Gastrocnemius medialis (tissue), 4 donors: Measurements from ENCODE around the gene HOXB8. TPM values are rescaled to one million over a fixed set of nuclear protein-coding genes. Genes with fewer than 3 reads are reported as not detected.

ENCODE experiments used
- ATAC-seq, 2 donors: fragments of 150-250 bp; one replicate each; pipeline ENCODE4 v1.9.1; 2016
- DNase-seq, 2 donors: peaks; one replicate each; pipeline ENCODE4 v3.0.0-alpha.2; 2019
- H3K27ac ChIP-seq, 4 donors: fragments of 200-600 bp; sonication (generic); 1 replicate in 1 of 4; 2 replicates in 3 of 4; pipeline ENCODE4 v1.5.1; 2016 to 2018; ENCODE audit warnings: mild to moderate bottlenecking in 2 of 4, moderate library complexity in 1 of 4
- H3K27me3 ChIP-seq, 3 donors: fragments of 200-600 bp; sonication (generic) in 2 of 3; 1 replicate in 1 of 3; 2 replicates in 2 of 3; pipeline versions ENCODE4 v1.5.1 to v1.6.0; 2016 to 2019; ENCODE audit warnings: mild to moderate bottlenecking in 1 of 3, moderate library complexity in 1 of 3
- H3K36me3 ChIP-seq, 2 donors: fragments of 200-600 bp; sonication (generic) in 1 of 2; one replicate each; pipeline ENCODE4 v1.5.1; 2017 to 2018
- H3K4me1 ChIP-seq, 2 donors: fragments of 200-600 bp; sonication (generic) in 1 of 2; one replicate each; pipeline ENCODE4 v1.5.1; 2016 to 2017; ENCODE audit warnings: mild to moderate bottlenecking in 2 of 2
- H3K4me3 ChIP-seq, 4 donors: fragments of 200-600 bp; sonication (generic) in 3 of 4; 1 replicate in 1 of 4; 2 replicates in 3 of 4; pipeline ENCODE4 v1.5.1; 2016 to 2019; ENCODE audit warnings: mild to moderate bottlenecking in 2 of 4
- H3K9me3 ChIP-seq, 3 donors: fragments of 200-600 bp; sonication (generic) in 2 of 3; 1 replicate in 1 of 3; 2 replicates in 2 of 3; pipeline ENCODE4 v1.5.1; 2016 to 2019
- POLR2A ChIP-seq, 2 donors: fragments of 450-650 bp; IDR thresholded peaks; one replicate each; pipeline ENCODE4 v1.6.1; 2017; ENCODE audit warnings: antibody characterized with exemption in 2 of 2, mild to moderate bottlenecking in 2 of 2, moderate library complexity in 2 of 2
- in situ Hi-C, 4 donors: fragments of 200-750 bp; cut with MboI; loops; one replicate each; pipeline versions ENCODE4 v1.15.0 to v1.8.0; 2017; ENCODE audit warnings: low sequenced_read_pairs in 4 of 4
- intact Hi-C: fragments of 100-400 bp; cut with DNase I; formaldehyde crosslinking; loops from one replicate; pipeline ENCODE4 v1.15.1; 2023; ENCODE audit warnings: low total_unique reads
- total RNA-seq, 4 donors: library from RNA; depleted of rRNA; stranded (reverse); fragments of >200 nt; gene quantifications; one replicate each; pipeline versions ENCODE4 v1.1.0 to v1.2.3, GENCODE V29; 2016
- TF ChIP-seq, protein P1 (sequence below), 5 experiments: fragments of 450-650 bp in 3 of 5; fragments of 200-600 bp in 2 of 5; sonication (generic) in 2 of 5; IDR thresholded peaks in 4 of 5; conservative IDR thresholded peaks in 1 of 5; 1 replicate in 4 of 5; 2 replicates in 1 of 5; pipeline ENCODE4 v1.5.1; 2016 to 2019; ENCODE audit warnings: antibody characterized with exemption in 5 of 5, mild to moderate bottlenecking in 3 of 5, moderate library complexity in 3 of 5

Gene HOXB8
- total RNA-seq, 4 donors from 2014 or later = 0.27 TPM; not detected in 3

DNA sequence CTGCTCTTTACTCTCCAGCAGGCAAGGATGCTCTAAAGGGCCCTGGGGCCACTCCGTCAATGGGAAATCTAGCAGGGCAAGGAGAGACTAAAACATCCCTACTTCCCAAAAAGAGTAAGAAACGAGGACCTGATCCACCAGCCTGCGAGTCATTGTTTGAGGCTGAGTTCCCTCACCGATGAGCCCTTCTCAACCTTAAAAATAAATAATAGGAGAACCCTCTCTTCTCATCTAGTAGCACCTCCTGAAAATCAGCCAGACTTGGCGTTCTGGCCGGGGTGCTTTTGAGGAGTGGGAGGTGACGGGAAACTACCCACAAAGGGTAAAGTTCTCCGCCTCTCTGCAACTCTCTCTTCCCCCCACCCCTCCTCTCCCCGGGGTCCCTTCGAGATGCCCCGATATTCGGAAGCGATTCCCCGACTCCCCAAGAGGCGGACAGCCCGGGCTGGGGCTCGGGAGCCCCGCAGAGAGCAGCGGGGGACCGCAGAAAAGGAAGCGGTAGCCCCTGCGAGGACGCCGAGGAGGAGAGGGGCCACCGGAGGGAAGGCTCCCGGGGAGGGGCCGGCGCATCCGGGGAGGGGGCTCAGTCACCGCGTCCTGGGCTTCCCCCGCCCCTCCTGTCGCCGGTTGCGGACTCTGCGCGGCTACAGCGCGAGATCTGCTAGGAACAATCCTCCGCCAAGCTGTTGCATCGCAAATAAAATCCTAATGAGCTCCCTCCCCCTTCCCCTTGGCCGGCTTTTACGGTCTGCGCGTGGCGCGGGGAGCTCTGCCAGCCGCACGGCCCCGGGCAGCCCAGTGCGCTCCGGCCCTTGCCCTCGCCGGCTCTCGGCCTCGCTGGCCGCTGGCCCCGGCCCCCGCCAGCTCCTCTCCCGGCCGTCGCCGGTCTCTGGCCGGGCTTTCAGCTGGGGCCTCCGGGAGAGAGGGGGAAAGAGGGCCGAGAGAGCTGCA lies 9.7 kb upstream of the HOXB8 start:
- intact Hi-C loops = no loop called here
- ATAC-seq (no peak), DNase-seq (no peak)
- TF ChIP-seq POLR2A (IDR thresholded peaks at IDR 0.05) = no peak
- TF ChIP-seq, protein P1, sequence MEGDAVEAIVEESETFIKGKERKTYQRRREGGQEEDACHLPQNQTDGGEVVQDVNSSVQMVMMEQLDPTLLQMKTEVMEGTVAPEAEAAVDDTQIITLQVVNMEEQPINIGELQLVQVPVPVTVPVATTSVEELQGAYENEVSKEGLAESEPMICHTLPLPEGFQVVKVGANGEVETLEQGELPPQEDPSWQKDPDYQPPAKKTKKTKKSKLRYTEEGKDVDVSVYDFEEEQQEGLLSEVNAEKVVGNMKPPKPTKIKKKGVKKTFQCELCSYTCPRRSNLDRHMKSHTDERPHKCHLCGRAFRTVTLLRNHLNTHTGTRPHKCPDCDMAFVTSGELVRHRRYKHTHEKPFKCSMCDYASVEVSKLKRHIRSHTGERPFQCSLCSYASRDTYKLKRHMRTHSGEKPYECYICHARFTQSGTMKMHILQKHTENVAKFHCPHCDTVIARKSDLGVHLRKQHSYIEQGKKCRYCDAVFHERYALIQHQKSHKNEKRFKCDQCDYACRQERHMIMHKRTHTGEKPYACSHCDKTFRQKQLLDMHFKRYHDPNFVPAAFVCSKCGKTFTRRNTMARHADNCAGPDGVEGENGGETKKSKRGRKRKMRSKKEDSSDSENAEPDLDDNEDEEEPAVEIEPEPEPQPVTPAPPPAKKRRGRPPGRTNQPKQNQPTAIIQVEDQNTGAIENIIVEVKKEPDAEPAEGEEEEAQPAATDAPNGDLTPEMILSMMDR (IDR thresholded peaks at IDR 0.05 in 4 of 5, conservative IDR thresholded peaks at IDR 0.05 in 1 of 5) = no peak
- peaks cover 13 to 26% of the 10 kb centered on the region in 2 donors for H3K4me1 ChIP-seq
- H3K9me3 ChIP-seq = no peaks in the 10 kb centered on the region
- H3K4me3 ChIP-seq = peak overlapping the region; percentile 39 to 53 (median 48)
- in situ Hi-C loops = loop anchor here in 1 of 4 donors (10.0 to 25.0 kb wide), 2 partner anchors 112 to 320 kb away; partner anchors contain the start of gene HOXB13
- H3K27me3 ChIP-seq = peaks cover 94 to 100% (median 98%) of the 10 kb centered on the region in 3 donors
- H3K36me3 ChIP-seq = no peaks in the 10 kb centered on the region
- no peak overlapping the region for H3K27ac ChIP-seq

- no peaks in the 10 kb centered on the region for H3K9me3 ChIP-seq
- H3K4me3 ChIP-seq = no peak overlapping the region
- ATAC-seq (no peak), DNase-seq (no peak)
- H3K4me1 ChIP-seq = peaks cover 13 to 26% of the 10 kb centered on the region in 2 donors
- no peaks in the 10 kb centered on the region for H3K36me3 ChIP-seq
- no peak overlapping the region for H3K27ac ChIP-seq
- in situ Hi-C loops (loop anchor here in 1 of 4 donors (10.0 kb wide), 1 partner anchor 319 kb away; no protein-coding TSS in a partner anchor), intact Hi-C loops (no loop called here)
- peaks cover 95 to 100% (median 98%) of the 10 kb centered on the region in 3 donors for H3K27me3 ChIP-seq
- no peak for TF ChIP-seq POLR2A (IDR thresholded peaks at IDR 0.05)
- TF ChIP-seq, protein P1 (IDR thresholded peaks at IDR 0.05 in 4 of 5, conservative IDR thresholded peaks at IDR 0.05 in 1 of 5) = no peak
Measured at GRCh38 chr17:48624118-48624517, 9.0 kb upstream of the HOXB8 start.

DNA sequence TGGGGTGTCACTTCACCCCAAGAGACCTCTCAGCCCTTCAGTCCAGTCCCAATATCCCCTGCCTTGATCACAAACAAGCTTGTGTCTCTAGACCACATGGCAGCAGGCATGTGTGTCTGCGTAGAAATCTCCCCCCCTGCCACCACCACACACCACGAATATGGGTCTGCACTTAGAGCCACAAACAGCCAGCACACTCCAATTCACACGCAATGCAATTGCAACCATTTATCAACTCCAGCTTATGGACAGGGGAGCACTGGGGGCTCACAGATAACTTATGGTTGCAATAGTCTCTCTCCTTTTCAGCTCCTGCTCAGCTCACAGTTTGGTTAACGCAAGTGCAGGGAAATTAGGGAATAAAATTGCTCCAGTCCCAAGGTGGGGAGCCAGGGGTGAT lies 8.5 kb upstream of the HOXB8 start:
- in situ Hi-C loops = loop anchor here in 1 of 4 donors (10.0 kb wide), 1 partner anchor 319 kb away; no protein-coding TSS in a partner anchor
- Histone ChIP-seq H3K27ac (no peak overlapping the region), H3K36me3 (no peaks in the 10 kb centered on the region), H3K27me3 (peaks cover 95 to 99% (median 98%) of the 10 kb centered on the region in 3 donors), H3K4me1 (peaks cover 13 to 26% of the 10 kb centered on the region in 2 donors), H3K9me3 (no peaks in the 10 kb centered on the region), H3K4me3 (no peak overlapping the region)
- intact Hi-C loops = no loop called here
- DNase-seq (no peak), ATAC-seq (no peak)
- TF ChIP-seq, protein P1 (IDR thresholded peaks at IDR 0.05 in 4 of 5, conservative IDR thresholded peaks at IDR 0.05 in 1 of 5) = no peak

DNA sequence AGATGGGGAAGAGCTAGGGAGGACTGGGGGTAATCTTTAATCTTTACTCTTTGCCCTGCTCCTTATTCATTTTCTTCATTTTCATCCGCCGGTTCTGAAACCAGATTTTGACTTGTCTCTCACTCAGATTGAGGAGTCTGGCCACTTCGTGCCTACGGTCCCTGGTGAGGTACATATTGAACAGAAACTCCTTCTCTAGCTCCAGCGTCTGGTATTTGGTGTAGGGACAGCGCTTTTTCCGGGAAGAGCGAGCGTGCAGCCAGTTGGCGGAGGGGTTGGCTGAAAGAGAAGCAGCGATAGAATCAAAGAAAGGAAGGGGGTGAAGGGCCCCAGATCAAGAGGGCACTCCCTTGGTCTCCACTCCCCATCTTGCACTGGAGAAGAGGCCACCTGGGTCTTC lies 7.8 kb upstream of the HOXB8 start:
- intact Hi-C loops (no loop called here), in situ Hi-C loops (loop anchor here in 1 of 4 donors (10.0 kb wide), 1 partner anchor 318 kb away; no protein-coding TSS in a partner anchor)
- ATAC-seq (no peak), DNase-seq (no peak)
- Histone ChIP-seq H3K27me3 (peaks cover 93 to 99% (median 97%) of the 10 kb centered on the region in 3 donors), H3K36me3 (no peaks in the 10 kb centered on the region), H3K27ac (no peak overlapping the region), H3K4me3 (no peak overlapping the region), H3K9me3 (no peaks in the 10 kb centered on the region), H3K4me1 (peaks cover 13 to 23% of the 10 kb centered on the region in 2 donors)
- TF ChIP-seq, protein P1 (IDR thresholded peaks at IDR 0.05 in 4 of 5, conservative IDR thresholded peaks at IDR 0.05 in 1 of 5) = no peak
- TF ChIP-seq POLR2A (IDR thresholded peaks at IDR 0.05) = no peak
